ENCODE data around the gene CTBP2. TPM values are rescaled to one million over a fixed set of nuclear protein-coding genes. Genes with fewer than 3 reads are reported as not detected.

Gene CTBP2
- total and polyA plus RNA-seq, 10 of the 15 experiments (the other 5 are each of a cell fraction or from before 2014, with no cell fraction given), result 0.02 to 0.72 (median 0.06) TPM; not detected in 2

DNA sequence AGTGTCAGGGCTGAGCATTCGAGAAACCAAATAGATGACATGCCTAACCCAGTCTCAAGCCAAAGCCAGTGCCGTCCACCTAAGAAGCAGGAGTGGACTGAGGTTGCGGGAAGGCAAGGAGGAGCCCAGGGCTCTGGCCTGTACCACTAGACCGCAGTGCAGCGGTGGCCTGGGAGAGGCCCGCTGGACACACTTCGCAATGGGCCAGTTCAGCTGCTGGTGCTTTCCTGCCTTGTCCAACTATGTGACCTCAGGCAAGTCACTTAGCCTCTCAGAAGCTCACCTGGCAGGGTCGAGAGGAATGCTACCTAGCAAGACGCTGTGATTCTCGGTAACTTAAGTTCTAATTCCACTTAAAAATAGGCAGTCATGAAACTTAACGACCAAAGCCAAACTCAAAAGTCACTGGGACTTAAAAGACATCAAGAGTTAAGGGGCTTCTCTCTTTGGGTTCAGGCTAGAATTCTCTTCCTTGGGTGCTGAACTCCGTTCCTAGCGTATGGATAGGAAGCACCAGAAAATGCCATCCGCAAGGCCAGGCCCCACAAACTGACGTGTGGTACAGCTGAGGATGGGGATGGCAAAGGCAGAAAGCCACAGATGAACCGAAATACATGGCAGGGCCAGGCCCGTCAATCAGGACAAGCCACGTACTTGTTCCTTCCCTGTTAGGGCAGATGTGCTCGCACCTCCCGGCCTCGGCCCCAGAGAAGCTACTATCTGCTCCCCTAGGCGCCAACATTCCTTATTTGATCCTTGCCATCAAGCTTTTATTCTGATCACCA lies 34.2 kb downstream of the CTBP2 start (continued):
- TF ChIP-seq EED (IDR thresholded peaks at IDR 0.05; ENCODE audit: low read depth) (no peak), CBFB (IDR thresholded peaks at IDR 0.05; ENCODE audit: low read depth) (no peak), ZZZ3 (IDR thresholded peaks at IDR 0.05; ENCODE audit: control insufficient read depth, insufficient read length, low read depth) (no peak), GABPA (IDR thresholded peaks at IDR 0.05; ENCODE audit: low read depth) (no peak), SIX5 (IDR thresholded peaks at IDR 0.05; ENCODE audit: low read depth, low read length, severe bottlenecking) (no peak), SREBF2 (IDR thresholded peaks at IDR 0.05; ENCODE audit: low read length) (no peak), BCL11A (IDR thresholded peaks at IDR 0.05; ENCODE audit: low read depth, low read length) (no peak)

- no peaks in the 10 kb centered on the region for H4K20me1 ChIP-seq (ENCODE audit: control insufficient read depth, insufficient read depth)
- H3K9me3 ChIP-seq (replicated peaks; ENCODE audit: control insufficient read depth, insufficient read depth, low read length), result no peaks in the 10 kb centered on the region
- no peak overlapping the region for H2AFZ ChIP-seq (ENCODE audit: control insufficient read depth, low read depth, low read length)
- no peak for ATAC-seq
- no peaks in the 10 kb centered on the region for H3K79me2 ChIP-seq (ENCODE audit: control insufficient read depth, insufficient read depth, low read length)
- H3K27me3 ChIP-seq (replicated peaks in 1 of 2; ENCODE audit: control insufficient read depth in 2 of 2, insufficient read depth in 2 of 2, low read length in 1 of 2), result peaks cover 0 to 3% of the 10 kb centered on the region in 2 experiments; a peak in 2 of 4 replicates
- 46% methylated on average over 10 of the region's 10 CpGs for whole genome bisulfite sequencing (ENCODE audit: insufficient coverage, insufficient replicate concordance, low lambda C conversion rate, missing lambda C conversion rate)
- FAIRE-seq, result no peak
- intact Hi-C loops (cut with micrococcal nuclease; ENCODE audit: unreplicated experiment), result no loop called here
- CTCF ChIA-PET, result no interaction called here
- DNase-seq (ENCODE audit: low read depth, low spot score), result no peak
- H3K27ac ChIP-seq (ENCODE audit: control insufficient read depth, insufficient read depth), result no peak overlapping the region
- H3K4me2 ChIP-seq (ENCODE audit: control insufficient read depth, insufficient read depth), result no peak overlapping the region
- RAD21 ChIA-PET (ENCODE audit: unreplicated experiment), result no interaction called here
- in situ Hi-C loops (cut with MboI), result no loop called here
- POLR2A ChIA-PET, result no interaction called here
- no TSS peak for BruUV-seq (replicated peaks)
- no peak overlapping the region for H3K9ac ChIP-seq (ENCODE audit: control insufficient read depth, insufficient read depth, low read length)
- H3K36me3 ChIP-seq (ENCODE audit: control insufficient read depth in 2 of 2, insufficient read depth in 2 of 2, low read length in 1 of 2), result no peaks in the 10 kb centered on the region
- H3K4me3 ChIP-seq, result no peak overlapping the region
- H3K4me1 ChIP-seq (ENCODE audit: control insufficient read depth, insufficient read depth, low read length), result no peaks in the 10 kb centered on the region
- SMC1A ChIA-PET (ENCODE audit: uncharacterized antibody, unreplicated experiment), result no interaction called here
- TF ChIP-seq MYC (IDR thresholded peaks at IDR 0.05; ENCODE audit: insufficient read depth, insufficient read length, insufficient replicate concordance, low read length, severe bottlenecking) (no peak), ZSCAN29 (IDR thresholded peaks at IDR 0.05) (no peak), HDAC2 (IDR thresholded peaks at IDR 0.05) (no peak), RUNX3 (IDR thresholded peaks at IDR 0.05; ENCODE audit: low read length) (no peak), MYB (IDR thresholded peaks at IDR 0.05; ENCODE audit: borderline replicate concordance, low read depth, low read length) (no peak), RB1 (IDR thresholded peaks at IDR 0.05; ENCODE audit: borderline replicate concordance) (no peak), USF2 (IDR thresholded peaks at IDR 0.05; ENCODE audit: borderline replicate concordance, low read depth, low read length) (no peak), NR2C1 (IDR thresholded peaks at IDR 0.05) (no peak), POLR2AphosphoS5 (IDR thresholded peaks at IDR 0.05; ENCODE audit: low read length) (no peak), ASH2L (IDR thresholded peaks at IDR 0.05; ENCODE audit: borderline replicate concordance, low read depth) (no peak), SMAD5 (IDR thresholded peaks at IDR 0.05; ENCODE audit: low read depth) (no peak), CHD2 (IDR thresholded peaks at IDR 0.05; ENCODE audit: borderline replicate concordance, low read depth, low read length) (no peak)
- TF ChIP-seq, protein P1, sequence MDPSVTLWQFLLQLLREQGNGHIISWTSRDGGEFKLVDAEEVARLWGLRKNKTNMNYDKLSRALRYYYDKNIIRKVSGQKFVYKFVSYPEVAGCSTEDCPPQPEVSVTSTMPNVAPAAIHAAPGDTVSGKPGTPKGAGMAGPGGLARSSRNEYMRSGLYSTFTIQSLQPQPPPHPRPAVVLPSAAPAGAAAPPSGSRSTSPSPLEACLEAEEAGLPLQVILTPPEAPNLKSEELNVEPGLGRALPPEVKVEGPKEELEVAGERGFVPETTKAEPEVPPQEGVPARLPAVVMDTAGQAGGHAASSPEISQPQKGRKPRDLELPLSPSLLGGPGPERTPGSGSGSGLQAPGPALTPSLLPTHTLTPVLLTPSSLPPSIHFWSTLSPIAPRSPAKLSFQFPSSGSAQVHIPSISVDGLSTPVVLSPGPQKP (IDR thresholded peaks at IDR 0.05; ENCODE audit: low read depth, low read length), result no peak
- TF ChIP-seq, protein P2, sequence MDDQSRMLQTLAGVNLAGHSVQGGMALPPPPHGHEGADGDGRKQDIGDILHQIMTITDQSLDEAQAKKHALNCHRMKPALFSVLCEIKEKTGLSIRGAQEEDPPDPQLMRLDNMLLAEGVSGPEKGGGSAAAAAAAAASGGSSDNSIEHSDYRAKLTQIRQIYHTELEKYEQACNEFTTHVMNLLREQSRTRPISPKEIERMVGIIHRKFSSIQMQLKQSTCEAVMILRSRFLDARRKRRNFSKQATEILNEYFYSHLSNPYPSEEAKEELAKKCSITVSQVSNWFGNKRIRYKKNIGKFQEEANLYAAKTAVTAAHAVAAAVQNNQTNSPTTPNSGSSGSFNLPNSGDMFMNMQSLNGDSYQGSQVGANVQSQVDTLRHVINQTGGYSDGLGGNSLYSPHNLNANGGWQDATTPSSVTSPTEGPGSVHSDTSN (IDR thresholded peaks at IDR 0.05; ENCODE audit: insufficient replicate concordance, low read depth, low read length), result no peak
Measured at GRCh38 chr10:125124907-125125306, 35.5 kb downstream of the CTBP2 start.

Measured in GM12878 (cell line).